ENCODE data around the gene PEPD. TPM values are rescaled to one million over a fixed set of nuclear protein-coding genes. Genes with fewer than 3 reads are reported as not detected.
"Not testable (repeated sequence)": the region's sequence is repeated elsewhere in the genome, so short reads cannot be mapped to it uniquely, and the experiment has no call there.

Gene PEPD
- total RNA-seq, 1 experiment from 2014 or later = 30.2 TPM

DNA sequence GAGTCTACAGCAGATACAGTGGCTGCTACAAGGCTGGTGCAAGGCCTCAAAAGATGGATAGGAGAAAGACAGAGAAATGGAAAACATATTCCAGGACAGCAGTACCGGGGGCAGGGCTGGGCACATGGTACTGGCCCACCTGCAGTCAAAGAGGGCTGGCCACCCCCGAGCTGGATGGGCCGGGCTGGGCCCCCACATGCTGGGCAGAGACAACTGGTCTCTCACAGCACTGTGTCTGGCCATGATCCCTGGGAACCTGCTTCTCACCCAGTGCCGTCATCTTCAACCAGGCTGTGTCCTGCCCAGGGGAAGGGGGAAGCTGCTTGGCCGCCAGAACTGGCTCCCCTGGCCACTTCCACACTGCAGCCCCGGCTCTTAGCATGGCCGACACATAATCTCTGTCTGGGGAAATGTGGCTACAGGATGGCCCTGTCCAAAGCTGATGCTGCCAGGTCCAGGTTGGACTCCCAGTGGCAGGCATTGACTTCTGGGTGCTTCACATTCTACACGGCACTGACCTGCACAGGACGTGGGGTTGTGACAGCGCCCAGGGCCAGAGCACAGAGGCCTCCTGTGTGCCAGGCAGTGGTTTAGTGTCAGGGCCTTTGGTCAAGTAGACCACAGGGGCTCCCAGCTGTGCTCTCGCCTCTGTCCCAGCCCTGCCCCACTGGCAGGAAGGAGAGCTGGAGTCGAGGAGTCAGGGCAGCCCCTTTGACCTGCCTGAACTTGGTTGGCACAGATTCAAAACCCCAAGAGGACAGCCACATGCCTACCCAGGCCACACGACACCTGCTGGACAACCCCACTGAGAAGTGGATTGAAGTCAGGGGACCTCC, 21.7 kb downstream of the PEPD start:
- DNase-seq (ENCODE audit: extremely low read depth, low read depth) = no peak

DNA sequence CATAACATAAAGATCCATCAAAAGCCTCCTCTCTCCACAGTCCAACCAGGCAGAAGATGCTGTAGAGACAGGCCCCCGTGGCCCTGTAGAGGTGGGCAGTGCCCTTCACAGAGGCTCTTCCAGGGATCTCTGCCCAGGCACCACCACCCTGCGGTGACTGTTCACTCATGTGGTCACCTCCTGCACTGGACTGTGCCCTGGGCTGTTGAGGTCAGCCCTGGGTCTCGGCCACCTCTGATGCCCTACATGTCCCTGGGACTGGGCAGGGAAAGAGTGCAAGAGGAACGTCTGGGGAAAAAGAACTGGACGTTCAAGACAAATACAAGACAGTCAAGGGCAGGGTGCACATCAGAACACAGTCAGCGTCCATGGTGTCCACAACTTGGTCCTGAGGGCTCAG, 22.3 kb downstream of the PEPD start:
- DNase-seq (ENCODE audit: extremely low read depth, low read depth) = no peak

DNA sequence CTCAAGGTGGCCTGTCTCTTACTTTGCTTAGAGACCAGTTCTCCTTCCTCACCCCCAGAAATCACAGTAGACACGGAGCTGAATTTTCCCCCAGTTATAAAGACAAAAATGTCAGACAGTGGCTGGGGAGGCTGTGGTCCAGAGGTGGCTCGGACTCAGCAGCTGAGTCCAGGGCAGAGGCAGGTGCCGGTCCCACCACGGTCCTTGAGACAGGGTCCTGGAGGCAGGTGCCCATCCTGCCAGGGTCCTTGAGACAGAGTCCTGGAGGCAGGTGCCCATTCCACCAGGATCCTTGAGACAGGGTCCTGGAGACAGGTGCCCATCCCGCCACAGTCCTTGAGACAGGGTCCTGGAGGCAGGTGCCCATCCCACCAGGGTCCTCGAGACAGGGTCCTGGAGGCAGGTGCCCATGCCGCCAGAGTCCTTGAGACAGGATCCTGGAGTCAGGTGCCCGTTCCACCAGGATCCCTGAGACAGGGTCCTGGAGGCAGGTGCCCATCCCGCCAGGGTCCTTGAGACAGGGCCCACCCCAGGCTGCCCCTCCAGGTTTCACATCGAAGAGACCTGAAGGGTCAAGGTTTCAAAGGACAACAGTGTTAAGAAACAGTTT, 23.1 kb downstream of the PEPD start:
- no peak for DNase-seq (ENCODE audit: extremely low read depth, low read depth)

DNA sequence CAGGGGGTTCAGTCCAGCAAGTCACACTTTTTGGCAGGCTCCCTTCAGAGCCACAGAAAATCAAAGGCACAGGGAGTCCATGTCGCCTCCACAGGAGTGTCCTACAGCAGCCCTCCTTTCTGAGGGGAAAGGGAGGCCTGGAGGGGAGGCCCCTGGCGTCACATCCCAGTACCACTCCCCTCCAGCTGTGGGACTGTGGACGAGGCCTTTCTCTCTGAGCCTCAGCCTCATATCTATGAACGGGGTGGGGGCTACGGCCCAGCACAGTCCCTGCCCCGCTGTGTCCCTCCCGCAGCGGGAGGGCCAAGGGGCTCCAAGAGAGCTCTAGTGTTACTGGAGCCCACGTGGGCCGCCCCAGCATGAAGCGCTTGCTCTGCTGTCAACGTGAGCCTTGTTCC, 23.8 kb downstream of the PEPD start:
- no peak for DNase-seq (ENCODE audit: extremely low read depth, low read depth)

DNA sequence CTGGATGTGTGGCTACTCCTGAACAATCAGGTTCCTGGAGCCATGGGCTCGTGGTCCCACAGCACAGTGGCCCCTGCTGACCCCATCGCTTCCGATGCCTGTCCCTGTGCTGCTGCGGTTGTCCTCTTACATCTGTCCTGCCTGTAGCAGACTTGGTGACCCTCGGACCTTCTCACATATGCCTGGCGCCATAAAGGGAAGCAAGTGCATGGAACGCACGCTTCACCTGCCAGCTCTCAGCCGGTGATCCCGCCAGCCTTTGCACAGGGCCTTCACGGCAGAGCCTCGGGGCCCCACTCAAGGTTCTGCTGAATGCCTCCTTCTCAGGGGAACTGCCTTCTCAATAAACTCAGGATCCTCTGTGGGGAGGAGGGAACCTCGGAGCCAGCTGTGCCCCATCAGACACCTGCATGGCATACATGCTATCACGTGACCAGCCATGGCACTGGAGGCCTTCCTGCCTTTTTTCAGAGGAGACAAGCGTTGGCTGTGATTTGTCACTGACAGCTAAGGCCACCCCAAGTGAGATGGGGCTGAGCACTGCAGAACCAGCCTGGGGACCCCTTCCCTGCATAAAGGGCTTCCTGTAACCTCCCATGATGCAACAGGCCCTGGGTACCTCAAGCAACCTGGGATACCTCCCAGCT, 24.3 kb downstream of the PEPD start:
- no peak for DNase-seq (ENCODE audit: extremely low read depth, low read depth)

DNA sequence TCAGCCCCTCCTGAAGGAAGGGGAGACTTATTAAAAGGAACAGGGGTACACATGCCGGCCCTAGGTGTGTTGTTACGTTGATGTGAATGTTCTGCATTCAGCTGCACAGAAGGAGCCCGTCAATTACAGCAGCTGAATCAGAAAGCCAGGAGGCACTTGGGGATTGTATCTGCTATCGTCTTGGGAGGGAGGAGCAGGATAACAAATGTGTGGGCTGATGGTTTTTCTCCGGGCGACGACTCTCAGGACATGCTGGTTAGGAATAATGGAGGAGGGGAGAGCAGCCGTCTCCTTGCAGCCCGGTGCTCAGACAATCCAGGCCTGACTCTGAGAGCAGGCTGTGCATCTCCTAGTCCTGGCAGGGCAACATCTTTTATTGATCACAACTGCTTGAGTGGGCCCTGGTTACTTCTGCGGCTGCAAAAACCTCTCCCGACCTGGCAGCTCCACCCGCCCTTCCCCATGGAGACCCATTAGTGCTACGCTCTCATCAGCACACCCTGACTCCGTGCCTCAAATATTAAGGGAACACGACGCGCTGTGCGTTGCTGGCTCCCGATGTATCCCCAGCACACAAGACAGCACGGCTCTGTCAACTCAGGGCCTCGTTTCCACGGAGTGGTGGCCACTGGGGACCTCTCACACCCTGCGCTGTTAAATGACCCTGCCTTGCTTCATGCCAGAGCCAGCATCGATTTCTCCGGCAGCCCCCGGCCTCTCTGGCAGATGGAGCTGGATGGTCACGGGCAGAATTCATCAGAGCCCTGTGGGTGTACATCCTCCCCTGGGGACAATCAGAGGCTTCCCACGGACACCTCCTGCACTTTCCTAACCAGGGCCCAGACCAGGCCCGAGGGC, 25.3 kb downstream of the PEPD start:
- DNase-seq (ENCODE audit: extremely low read depth, low read depth) = no peak

DNA sequence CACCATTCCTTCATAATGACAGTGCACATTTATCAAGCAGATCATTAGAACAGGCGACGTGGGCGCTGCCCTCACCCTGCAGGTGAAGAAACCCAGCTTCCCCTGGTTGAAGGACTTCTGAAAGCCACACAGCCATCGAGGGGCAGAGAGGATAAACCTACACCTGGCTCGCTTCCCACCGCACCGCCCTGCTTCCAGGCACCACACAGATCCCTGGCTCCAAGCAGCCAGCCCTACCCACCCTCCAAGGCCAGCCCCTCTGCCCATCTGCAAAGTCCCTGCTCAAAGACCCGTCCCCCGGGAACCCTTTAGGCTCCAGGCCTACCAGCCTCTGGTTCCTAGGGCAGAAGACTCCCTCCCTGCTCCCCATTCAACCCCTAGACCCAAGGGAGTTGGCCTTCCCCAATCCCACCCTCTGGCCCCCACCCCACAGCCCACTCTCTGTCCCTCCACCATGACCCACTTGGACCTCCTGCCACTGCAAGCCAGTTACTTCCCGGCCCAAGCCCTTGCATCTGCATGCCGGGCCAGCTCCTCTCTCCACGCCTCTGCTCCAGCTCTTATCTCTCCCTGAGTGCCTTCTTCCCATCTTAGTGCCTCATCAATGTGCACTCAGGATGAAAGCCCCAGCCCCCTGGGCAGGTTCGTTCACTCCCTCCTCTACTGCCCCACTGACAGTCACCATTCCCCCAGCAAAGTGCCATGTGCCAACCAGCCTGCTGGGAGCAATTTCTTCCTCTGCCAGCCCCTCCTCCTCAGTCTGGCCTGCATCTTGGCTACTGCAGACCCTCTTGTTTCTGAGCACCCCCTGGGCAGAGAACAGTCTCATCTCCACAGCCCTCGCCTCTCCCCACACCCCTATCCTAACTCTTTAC, 28.0 kb downstream of the PEPD start:
- no peak for DNase-seq (ENCODE audit: extremely low read depth, low read depth)

DNA sequence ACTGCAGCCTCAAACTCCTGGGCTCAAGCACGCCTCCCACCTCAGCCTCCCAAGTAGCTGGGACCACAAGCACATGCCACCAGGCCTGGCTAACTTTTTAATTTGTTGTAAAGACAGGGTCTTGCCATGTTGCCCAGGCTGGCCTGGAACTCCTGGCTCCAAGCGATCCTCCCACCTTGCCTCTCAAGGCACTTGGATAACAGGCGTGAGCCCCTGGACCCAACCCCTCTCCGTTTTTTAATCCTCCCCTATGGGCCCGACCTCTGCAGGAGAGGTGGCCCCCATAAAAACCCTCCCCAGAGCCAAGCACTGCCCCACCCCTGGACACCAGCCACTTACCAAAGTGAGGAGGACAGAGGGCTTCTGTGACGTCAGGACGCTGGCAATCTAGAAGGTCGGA, 28.6 kb downstream of the PEPD start:
- DNase-seq (ENCODE audit: extremely low read depth, low read depth) = no peak

DNA sequence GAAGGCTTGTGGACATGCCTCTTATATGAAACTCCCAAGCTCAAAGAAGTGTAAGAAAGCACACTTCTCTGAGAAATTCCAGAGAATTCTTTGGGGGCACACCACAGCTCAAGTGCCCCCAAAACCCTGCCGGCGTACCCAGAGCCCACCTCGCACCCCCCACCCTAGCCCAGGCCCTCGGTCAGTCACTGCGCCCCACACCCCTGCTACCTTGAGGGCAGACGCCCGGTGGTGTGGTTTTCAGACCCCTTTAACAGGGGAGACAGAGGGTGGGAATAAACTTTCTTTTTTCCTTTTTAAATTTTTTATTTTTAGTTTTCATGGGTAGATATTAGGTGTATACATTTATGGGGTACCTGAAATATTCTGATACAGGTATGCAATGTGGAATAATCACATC, 29.5 kb downstream of the PEPD start:
- no peak for DNase-seq (ENCODE audit: extremely low read depth, low read depth)

DNA sequence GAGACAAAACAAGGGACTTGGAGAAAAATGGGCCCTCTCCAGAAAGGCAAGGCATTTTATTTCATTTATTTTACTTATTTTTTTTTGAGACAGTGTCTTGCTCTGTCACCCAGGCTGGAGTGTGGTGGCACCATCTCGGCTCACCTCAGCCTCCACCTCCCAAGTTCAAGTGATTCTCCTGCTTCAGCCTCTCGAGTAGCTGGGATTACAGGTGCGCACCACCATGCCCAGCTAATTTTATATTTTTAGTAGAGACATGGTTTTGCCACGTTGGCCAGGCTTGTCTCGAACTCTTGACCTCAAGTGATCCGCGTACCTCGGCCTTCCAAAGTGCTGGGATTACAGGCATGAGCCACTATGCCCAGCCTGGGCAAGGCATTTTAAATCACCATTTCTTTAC, 31.0 kb downstream of the PEPD start:
- DNase-seq (ENCODE audit: extremely low read depth, low read depth) = not testable (repeated sequence)

DNA sequence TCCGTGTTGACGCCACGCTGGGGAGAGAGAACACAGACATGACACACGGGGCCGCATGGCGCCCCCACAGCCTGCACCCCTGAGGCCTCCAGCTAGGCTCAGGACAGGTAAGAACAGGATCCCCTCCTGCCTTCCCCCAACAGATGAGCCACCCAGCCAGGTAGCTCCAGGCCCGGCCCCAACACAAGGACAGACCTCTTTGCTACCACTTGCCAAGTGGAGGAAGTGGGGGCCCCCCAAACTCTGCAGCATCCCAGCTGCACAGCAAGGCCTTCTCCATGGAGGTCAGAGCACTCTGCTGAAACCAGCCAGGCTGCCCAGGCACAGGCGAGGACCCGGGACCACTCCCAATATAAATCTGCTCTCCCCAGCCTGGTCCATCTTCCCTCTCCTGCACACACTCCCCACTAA, 31.5 kb downstream of the PEPD start:
- no peak for DNase-seq (ENCODE audit: extremely low read depth, low read depth)

DNA sequence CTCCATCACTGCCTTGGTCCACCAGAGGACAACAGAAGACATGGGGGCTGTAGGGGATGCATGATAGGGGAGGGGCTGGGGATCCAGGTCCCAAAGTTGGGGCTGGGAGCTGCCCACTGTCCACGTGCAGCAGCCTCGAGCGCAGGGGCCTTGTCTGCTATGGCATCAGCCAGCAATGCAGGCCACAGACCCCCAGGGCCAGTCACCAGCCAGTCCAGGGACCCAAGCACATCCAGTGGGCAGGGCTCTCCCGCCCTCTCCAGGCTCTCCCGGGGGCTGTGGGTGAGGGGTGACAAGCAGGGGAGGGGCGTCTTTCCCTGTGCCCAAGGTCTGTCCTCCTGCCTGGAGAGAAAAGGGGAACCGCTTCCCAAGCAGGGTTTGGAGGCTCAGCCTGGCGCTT, 32.8 kb downstream of the PEPD start:
- no peak for DNase-seq (ENCODE audit: extremely low read depth, low read depth)

DNA sequence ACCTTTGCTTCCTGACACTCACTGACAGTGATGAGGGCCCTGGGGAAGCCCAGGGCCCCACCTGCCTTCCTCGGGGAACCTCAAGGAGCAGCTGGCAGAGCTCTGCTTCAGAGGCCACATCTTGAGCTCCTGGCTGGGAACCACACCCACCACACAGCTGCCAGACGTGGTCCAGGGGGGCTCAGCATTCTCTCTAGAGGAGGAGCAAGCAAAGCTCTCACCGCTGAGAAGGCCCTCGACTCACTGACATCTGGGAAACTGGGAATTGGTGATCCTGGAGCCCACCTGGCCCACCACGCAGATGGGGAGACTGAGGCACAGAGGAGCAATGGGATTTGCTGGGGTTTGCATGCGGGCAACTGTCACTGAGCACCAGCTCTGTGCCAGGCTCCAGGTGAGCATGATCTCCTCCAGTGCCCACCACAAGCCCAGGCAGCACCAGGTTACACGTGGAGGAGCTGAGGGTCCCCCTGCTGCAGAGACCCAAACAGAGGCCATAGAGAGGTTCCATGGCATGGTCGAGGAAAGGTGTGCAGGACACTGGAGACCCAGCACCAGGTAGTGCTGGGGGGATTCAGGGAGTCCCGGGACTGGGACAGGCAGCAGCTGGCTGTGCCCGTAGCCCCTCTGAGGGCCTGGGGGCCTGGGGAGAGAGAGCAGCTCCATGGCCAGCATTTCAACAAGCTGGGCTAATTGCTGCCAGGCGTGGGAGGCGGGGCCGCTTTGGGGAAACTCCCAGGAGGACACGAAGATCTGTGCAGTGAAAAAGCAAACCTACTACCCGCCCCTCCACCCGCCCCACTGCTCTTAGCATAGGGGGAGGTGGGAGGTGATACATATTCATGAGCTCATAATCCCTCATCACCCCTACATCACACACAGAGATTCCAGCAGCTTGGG, 33.4 kb downstream of the PEPD start:
- no peak for DNase-seq (ENCODE audit: extremely low read depth, low read depth)

DNA sequence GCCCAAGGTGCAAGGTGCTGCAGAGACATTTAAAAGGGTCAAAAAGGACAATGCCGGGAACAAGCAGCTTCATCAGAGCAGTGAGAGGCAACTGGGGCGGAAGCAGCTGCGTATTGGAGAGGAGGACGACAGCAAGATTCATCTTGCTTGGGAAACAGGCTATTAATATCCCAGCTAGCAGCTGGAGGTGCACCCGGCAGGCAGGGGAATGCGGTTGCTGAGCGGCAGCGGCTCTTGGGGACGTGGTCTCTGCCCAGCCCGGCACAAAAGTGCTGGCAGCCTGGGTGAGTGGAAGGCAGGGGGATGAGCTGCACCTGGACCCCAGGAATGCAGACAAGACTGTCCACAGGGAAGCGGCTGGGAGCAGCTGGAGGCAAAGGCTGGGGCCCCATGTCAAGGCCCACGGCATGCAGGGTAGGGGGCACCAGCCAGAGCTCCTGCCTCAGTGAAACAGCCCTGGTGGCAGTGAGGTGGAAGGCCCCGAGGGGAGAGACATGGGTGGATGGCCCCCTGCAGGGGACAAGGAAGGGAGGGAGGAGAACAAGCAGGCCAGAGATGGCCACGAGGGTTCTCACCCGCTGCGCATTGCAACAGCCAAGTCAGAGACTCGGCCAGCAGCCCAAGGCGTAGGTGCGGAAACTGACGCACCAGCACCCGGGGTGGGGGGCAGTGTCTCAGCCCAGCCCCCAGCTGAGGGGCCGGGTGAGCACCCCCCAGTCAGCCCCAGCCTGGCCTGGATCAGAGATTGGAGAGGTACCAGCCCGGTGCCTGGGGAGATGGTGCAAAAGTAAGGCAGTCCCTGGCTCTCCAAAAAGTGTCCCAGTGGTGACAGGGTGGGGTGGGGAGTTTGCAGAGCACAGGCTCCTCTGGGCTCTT, 34.4 kb downstream of the PEPD start:
- DNase-seq (ENCODE audit: extremely low read depth, low read depth) = no peak

DNA sequence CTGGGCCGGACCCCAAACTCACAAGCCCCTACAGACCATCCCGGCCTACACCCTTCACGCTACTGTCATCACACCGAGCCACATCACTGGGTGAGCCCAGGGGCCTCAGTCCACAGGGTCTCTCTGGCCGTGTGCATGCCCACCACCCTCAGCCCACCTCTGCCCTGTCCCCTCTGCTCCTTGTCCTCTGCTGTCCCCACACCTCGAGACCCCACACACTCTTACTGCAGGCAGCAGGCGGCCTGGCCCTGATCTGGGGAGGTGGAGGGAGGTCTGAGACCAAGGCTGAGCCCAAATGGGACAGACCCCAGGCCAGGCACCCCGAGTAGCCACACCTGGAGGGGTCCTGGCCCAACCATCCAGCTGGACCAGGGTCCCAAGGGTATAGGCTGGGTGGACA, 35.2 kb downstream of the PEPD start:
- DNase-seq (ENCODE audit: extremely low read depth, low read depth) = no peak

DNA sequence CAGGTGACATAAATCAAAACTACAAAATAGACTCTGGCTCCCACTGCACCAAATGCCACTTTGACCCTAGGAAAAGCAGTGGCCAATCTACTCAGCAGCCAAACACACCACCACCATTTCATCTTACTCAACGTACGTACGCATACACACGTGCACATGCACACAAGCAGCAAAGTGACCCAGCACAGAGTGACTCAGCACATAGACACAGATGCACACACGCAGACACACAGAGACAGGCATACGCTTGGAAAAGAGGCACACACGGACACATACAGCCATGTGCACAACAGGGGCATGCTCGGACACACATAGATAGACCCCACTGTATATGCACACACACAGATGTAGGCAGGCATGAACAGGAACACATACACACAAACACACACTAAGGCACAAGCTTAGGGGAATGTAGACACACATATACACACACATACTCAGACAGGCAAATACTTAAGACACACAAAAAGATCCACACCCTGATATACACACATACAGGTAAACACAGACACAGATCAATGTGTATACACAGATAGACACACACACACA, 37.3 kb downstream of the PEPD start:
- DNase-seq (ENCODE audit: extremely low read depth, low read depth) = no peak

DNA sequence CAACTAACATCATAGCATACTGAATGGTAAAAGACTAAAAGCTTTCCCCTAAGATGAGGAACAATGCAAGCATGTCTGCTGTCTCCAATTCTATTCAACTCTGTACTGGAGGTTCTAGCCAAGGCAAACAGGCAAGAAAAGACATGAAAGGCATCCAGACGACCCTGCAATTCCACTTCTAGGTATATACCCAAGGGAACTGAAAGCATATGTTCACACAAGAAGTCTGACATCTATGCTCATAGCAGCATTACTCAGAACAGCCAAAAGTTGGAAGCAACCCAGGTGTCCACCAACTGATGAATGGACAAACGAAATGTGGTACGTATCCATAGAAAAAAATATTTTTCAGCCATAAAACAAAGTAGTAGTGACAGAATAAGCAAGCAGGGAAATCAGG, 39.1 kb downstream of the PEPD start:
- no peak for DNase-seq (ENCODE audit: extremely low read depth, low read depth)

DNA sequence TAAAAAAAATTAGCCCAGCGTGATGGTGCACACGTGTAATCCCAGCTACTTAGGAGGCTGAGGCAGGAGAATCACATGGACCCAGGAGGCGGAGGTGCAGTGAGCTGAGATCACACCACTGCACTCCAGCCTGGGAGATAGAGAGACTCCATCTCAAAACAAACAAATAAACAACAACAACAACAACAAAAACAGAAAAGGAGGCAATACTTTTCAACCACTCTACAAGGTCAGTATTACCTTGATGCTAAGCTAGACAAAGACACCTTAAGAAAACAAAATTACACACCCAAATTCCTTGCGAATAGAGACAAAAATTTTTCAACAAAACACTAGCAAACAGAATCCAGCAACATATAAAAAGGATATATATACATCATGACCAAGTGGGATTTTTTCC, 39.7 kb downstream of the PEPD start:
- DNase-seq (ENCODE audit: extremely low read depth, low read depth) = no peak
